ENCODE data around the gene LTBP2.

Gene LTBP2

GRCh38 chr14:74611650-74612349, at the start of gene LTBP2:
Gene LTBP2, minus strand, starts transcription at chr14:74612237. Its CDS starts 293 bp downstream, at chr14:74611944.
- peak; percentile 34 for DNase-seq

GRCh38 chr14:74660863-74661262, 48.8 kb upstream of the LTBP2 start:
- no peak for DNase-seq

GRCh38 chr14:74660167-74660566, 48.1 kb upstream of the LTBP2 start:
- peak; percentile 35 for DNase-seq

- DNase-seq, result no peak
Measured at GRCh38 chr14:74658535-74659131, 46.6 kb upstream of the LTBP2 start.

GRCh38 chr14:74656964-74657363, 44.9 kb upstream of the LTBP2 start:
- DNase-seq, result no peak

GRCh38 chr14:74655599-74656395, 43.8 kb upstream of the LTBP2 start:
- DNase-seq, result no peak

GRCh38 chr14:74654931-74655330, 42.9 kb upstream of the LTBP2 start:
- DNase-seq, result no peak

- DNase-seq, result no peak
Measured at GRCh38 chr14:74653386-74654138, 41.5 kb upstream of the LTBP2 start.

- DNase-seq, result no peak
Measured at GRCh38 chr14:74652541-74652940, 40.5 kb upstream of the LTBP2 start.

- no peak for DNase-seq
Measured at GRCh38 chr14:74650927-74651686, 39.1 kb upstream of the LTBP2 start.

- no peak for DNase-seq
Measured at GRCh38 chr14:74649673-74650072, 37.6 kb upstream of the LTBP2 start.

- DNase-seq, result no peak
Measured at GRCh38 chr14:74649167-74649566, 37.1 kb upstream of the LTBP2 start.

GRCh38 chr14:74648601-74649000, 36.6 kb upstream of the LTBP2 start:
- no peak for DNase-seq

- no peak for DNase-seq
Measured at GRCh38 chr14:74647678-74648461, 35.8 kb upstream of the LTBP2 start.

- no peak for DNase-seq
Measured at GRCh38 chr14:74647061-74647677, 35.1 kb upstream of the LTBP2 start.

GRCh38 chr14:74645756-74646470, 33.9 kb upstream of the LTBP2 start:
- DNase-seq, result no peak

GRCh38 chr14:74645244-74645643, 33.2 kb upstream of the LTBP2 start:
- no peak for DNase-seq

GRCh38 chr14:74641601-74642391, 29.8 kb upstream of the LTBP2 start:
- no peak for DNase-seq

GRCh38 chr14:74638966-74639365, 26.9 kb upstream of the LTBP2 start:
- no peak for DNase-seq

GRCh38 chr14:74638066-74638465, 26.0 kb upstream of the LTBP2 start:
- no peak for DNase-seq
